MG63 (cell line): ENCODE results near the gene ITGAE. TPM values are rescaled to one million over a fixed set of nuclear protein-coding genes. Genes with fewer than 3 reads are reported as not detected.
"Not testable (repeated sequence)": the region's sequence is repeated elsewhere in the genome, so short reads cannot be mapped to it uniquely, and the experiment has no call there.

Experiments used
- DNase-seq: peaks from one replicate; pipeline ENCODE4 v3.0.0-alpha.2; 2020
- H3K27me3 ChIP-seq: fragments of 250-450 bp; sonication (Bioruptor Pico); 2 replicates; pipeline ENCODE4 v1.5.1; 2020; ENCODE audit warnings: mild to moderate bottlenecking, moderate library complexity
- H3K36me3 ChIP-seq: fragments of 250-450 bp; sonication (Bioruptor Pico); 2 replicates; pipeline ENCODE4 v1.5.1; 2020; ENCODE audit warnings: mild to moderate bottlenecking, moderate library complexity
- H3K4me3 ChIP-seq: fragments of 250-450 bp; sonication (Bioruptor Pico); 2 replicates; pipeline ENCODE4 v1.5.1; 2020; ENCODE audit warnings: mild to moderate bottlenecking, moderate library complexity
- H3K9me3 ChIP-seq: fragments of 250-450 bp; sonication (Bioruptor Pico); 2 replicates; pipeline ENCODE4 v1.5.1; 2020; ENCODE audit warnings: mild to moderate bottlenecking, moderate library complexity
- total RNA-seq: library from RNA; depleted of rRNA; stranded (reverse); fragments of >200 nt; shearing (Covaris generic); gene quantifications from 2 replicates; pipeline ENCODE4 v1.2.3, GENCODE V29; 2014; ENCODE audit warnings: low replicate concordance; rRNA removed

ITGAE gene
- total RNA-seq = 8.4 and 16.9 TPM in 2 replicates

GRCh38 chr17:3800362-3801271 lies at the start of gene ITGAE:
Gene ITGAE, minus strand, starts transcription at chr17:3801188. Its CDS starts 44 bp downstream, at chr17:3801144.
- no peaks in the 10 kb centered on the region for H3K27me3 ChIP-seq
- no peaks in the 10 kb centered on the region for H3K36me3 ChIP-seq
- H3K9me3 ChIP-seq = no peaks in the 10 kb centered on the region
- no peak for DNase-seq
- no peak within 1 kb of the TSS for H3K4me3 ChIP-seq

- no peak overlapping the region for H3K4me3 ChIP-seq
- H3K36me3 ChIP-seq = peaks cover 6% of the 10 kb centered on the region; the same call in 1 of the 2 replicates
- no peaks in the 10 kb centered on the region for H3K27me3 ChIP-seq
- H3K9me3 ChIP-seq = no peaks in the 10 kb centered on the region
- DNase-seq = no peak
These were observed 47.3 kb upstream of the ITGAE start for GRCh38 chr17:3848229-3848835.

- H3K9me3 ChIP-seq = no peaks in the 10 kb centered on the region
- no peak for DNase-seq
- no peaks in the 10 kb centered on the region for H3K27me3 ChIP-seq
- H3K36me3 ChIP-seq = peaks cover 12% of the 10 kb centered on the region; the same call in 1 of the 2 replicates
- no peak overlapping the region for H3K4me3 ChIP-seq
These were observed 46.2 kb upstream of the ITGAE start for GRCh38 chr17:3847165-3847670.

- Histone ChIP-seq H3K27me3 (no peaks in the 10 kb centered on the region), H3K36me3 (peaks cover 12% of the 10 kb centered on the region; the same call in 1 of the 2 replicates), H3K4me3 (peak overlapping the region; percentile 60; the same call in 1 of the 2 replicates), H3K9me3 (no peaks in the 10 kb centered on the region)
- DNase-seq = no peak
These were observed 45.6 kb upstream of the ITGAE start for GRCh38 chr17:3846437-3847164.

- H3K27me3 ChIP-seq = no peaks in the 10 kb centered on the region
- DNase-seq = peak; percentile 80
- peaks cover 12% of the 10 kb centered on the region; the same call in 1 of the 2 replicates for H3K36me3 ChIP-seq
- H3K9me3 ChIP-seq = no peaks in the 10 kb centered on the region
- H3K4me3 ChIP-seq = peak within 1 kb of the TSS; percentile 60
These were observed 44.8 kb upstream of the ITGAE start, which contains the start of gene NCBP3 for GRCh38 chr17:3845621-3846436. Gene NCBP3, minus strand, starts transcription at chr17:3846246. Its CDS starts 23 bp downstream, at chr17:3846223.

- H3K36me3 ChIP-seq = peaks cover 12% of the 10 kb centered on the region; the same call in 1 of the 2 replicates
- H3K27me3 ChIP-seq = no peaks in the 10 kb centered on the region
- H3K4me3 ChIP-seq = peak overlapping the region; percentile 60
- DNase-seq = no peak
- H3K9me3 ChIP-seq = no peaks in the 10 kb centered on the region
These were observed 44.3 kb upstream of the ITGAE start for GRCh38 chr17:3845291-3845620.

- DNase-seq, H3K9me3 ChIP-seq, H3K4me3 ChIP-seq, H3K27me3 ChIP-seq: not testable (repeated sequence)
- H3K36me3 ChIP-seq = peaks cover 15% of the 10 kb centered on the region
These were observed 43.6 kb upstream of the ITGAE start for GRCh38 chr17:3844556-3844955.

- Histone ChIP-seq H3K9me3 (no peaks in the 10 kb centered on the region), H3K36me3 (peaks cover 15% of the 10 kb centered on the region), H3K27me3 (no peaks in the 10 kb centered on the region), H3K4me3 (no peak overlapping the region)
- no peak for DNase-seq
These were observed 43.0 kb upstream of the ITGAE start for GRCh38 chr17:3843935-3844516.

GRCh38 chr17:3838206-3838605 lies 37.2 kb upstream of the ITGAE start:
- Histone ChIP-seq H3K4me3 (no peak overlapping the region), H3K36me3 (peaks cover 10% of the 10 kb centered on the region), H3K27me3 (no peaks in the 10 kb centered on the region), H3K9me3 (no peaks in the 10 kb centered on the region)
- no peak for DNase-seq

- no peak for DNase-seq
- H3K36me3 ChIP-seq = peaks cover 4% of the 10 kb centered on the region
These were observed 35.6 kb upstream of the ITGAE start for GRCh38 chr17:3836551-3836950.

GRCh38 chr17:3835410-3836229 lies 34.6 kb upstream of the ITGAE start:
- Histone ChIP-seq H3K4me3 (no peak overlapping the region), H3K9me3 (no peaks in the 10 kb centered on the region), H3K27me3 (no peaks in the 10 kb centered on the region), H3K36me3 (peaks cover 4% of the 10 kb centered on the region)
- no peak for DNase-seq

More at GRCh38 chr17:3836551-3836950, 35.6 kb upstream of the ITGAE start:
- H3K4me3 ChIP-seq = no peak overlapping the region
- no peaks in the 10 kb centered on the region for H3K9me3 ChIP-seq
- no peaks in the 10 kb centered on the region for H3K27me3 ChIP-seq

- DNase-seq = no peak
- no peaks in the 10 kb centered on the region for H3K9me3 ChIP-seq
- H3K4me3 ChIP-seq = no peak overlapping the region
- no peaks in the 10 kb centered on the region for H3K27me3 ChIP-seq
- peaks cover 3% of the 10 kb centered on the region for H3K36me3 ChIP-seq
These were observed 33.8 kb upstream of the ITGAE start for GRCh38 chr17:3834811-3835210.

GRCh38 chr17:3828852-3829232 lies 27.9 kb upstream of the ITGAE start:
- H3K9me3 ChIP-seq = no peaks in the 10 kb centered on the region
- H3K36me3 ChIP-seq = peaks cover 25% of the 10 kb centered on the region
- H3K4me3 ChIP-seq = no peak overlapping the region
- no peaks in the 10 kb centered on the region for H3K27me3 ChIP-seq
- DNase-seq = no peak

- H3K27me3 ChIP-seq = no peaks in the 10 kb centered on the region
- no peak overlapping the region for H3K4me3 ChIP-seq
- peaks cover 25% of the 10 kb centered on the region for H3K36me3 ChIP-seq
- no peaks in the 10 kb centered on the region for H3K9me3 ChIP-seq
- DNase-seq = peak; percentile 67
These were observed 27.3 kb upstream of the ITGAE start for GRCh38 chr17:3828151-3828851.
